GM12878 (cell line): ENCODE measurements around the gene KLK6. TPM values are rescaled to one million over a fixed set of nuclear protein-coding genes. Genes with fewer than 3 reads are reported as not detected.

Experiments
- ATAC-seq: fragments of 200-7000 bp; cut with Tn5 transposase; 3 replicates; pipeline ENCODE4 v1.9.1; 2020; ENCODE audit warnings: mild to moderate bottlenecking, moderate library complexity
- BruUV-seq: library from RNA; stranded (reverse); fragments of 400-500 nt; replicated peaks from 2 replicates; lab custom pipeline; 2021; lab: Mats Ljungman, UMichigan
- CTCF ChIA-PET: fragments of 300-600 bp; sonication (Branson Sonifier 250); formaldehyde crosslinking; extraction: SDS; loops from one replicate; lab custom pipeline; 2021; ENCODE audit warnings: inconsistent platforms; lab: Yijun Ruan, JAX
- POLR2A ChIA-PET: fragments of 350-600 bp; formaldehyde crosslinking; extraction: SDS; loops from one replicate; lab custom pipeline; 2021; ENCODE audit warnings: inconsistent platforms; lab: Charles Lee
- RAD21 ChIA-PET: fragments of 300-600 bp; sonication (Branson Sonifier 250); formaldehyde crosslinking; loops from one replicate; lab custom pipeline; 2023; ENCODE audit warnings: antibody characterized with exemption; ENCODE audit not compliant: unreplicated experiment; lab: Charles Lee
- SMC1A ChIA-PET: fragments of 300-600 bp; sonication (Branson Sonifier 250); formaldehyde crosslinking; loops from one replicate; lab custom pipeline; 2023; ENCODE audit not compliant: unreplicated experiment, uncharacterized antibody; lab: Charles Lee
- DNase-seq: peaks from one replicate; pipeline ENCODE4 v3.0.0-alpha.2; 2011; ENCODE audit warnings: low read depth, low spot score
- FAIRE-seq: peaks from 3 replicates; lab custom pipeline; 2011; peaks lifted over from hg19 to GRCh38; lab: Jason Lieb, UNC
- H2AFZ ChIP-seq: 2 replicates; pipeline ENCODE4 v1.6.0; 2011; ENCODE audit warnings: low read depth, low read length, control low read depth; ENCODE audit not compliant: control insufficient read depth
- H3K27ac ChIP-seq: 2 replicates; pipeline ENCODE4 v1.5.1; 2011; ENCODE audit warnings: control low read depth; ENCODE audit not compliant: control insufficient read depth, insufficient read depth
- H3K27me3 ChIP-seq, 2 experiments: replicated peaks in 1 of 2; 2 replicates each; pipeline versions ENCODE4 v1.6.0 to v1.6.1; 2011; ENCODE audit warnings: low read length in 1 of 2; ENCODE audit not compliant: control insufficient read depth in 2 of 2, insufficient read depth in 2 of 2
- H3K36me3 ChIP-seq, 2 experiments: 2 replicates each; pipeline ENCODE4 v1.5.1; 2011; ENCODE audit warnings: low read length in 1 of 2; ENCODE audit not compliant: control insufficient read depth in 2 of 2, insufficient read depth in 2 of 2
- H3K4me1 ChIP-seq: 2 replicates; pipeline ENCODE4 v1.6.1; 2011; ENCODE audit warnings: mild to moderate bottlenecking, low read length, moderate library complexity, mixed read lengths; ENCODE audit not compliant: control insufficient read depth, insufficient read depth
- H3K4me2 ChIP-seq: 2 replicates; pipeline ENCODE4 v1.6.0; 2011; ENCODE audit warnings: control low read depth; ENCODE audit not compliant: control insufficient read depth, insufficient read depth
- H3K4me3 ChIP-seq: fragments of 200-600 bp; sonication (generic); 2 replicates; pipeline ENCODE4 v1.5.1; 2016
- H3K79me2 ChIP-seq: 2 replicates; pipeline ENCODE4 v1.6.0; 2011; ENCODE audit warnings: low read length; ENCODE audit not compliant: control insufficient read depth, insufficient read depth
- H3K9ac ChIP-seq: 2 replicates; pipeline ENCODE4 v1.8.0; 2011; ENCODE audit warnings: low read length, control low read depth, mixed read lengths; ENCODE audit not compliant: control insufficient read depth, insufficient read depth
- H3K9me3 ChIP-seq: replicated peaks from 3 replicates; pipeline ENCODE4 v1.5.1; 2011; ENCODE audit warnings: mild to moderate bottlenecking, low read length; ENCODE audit not compliant: control insufficient read depth, insufficient read depth
- H4K20me1 ChIP-seq: 2 replicates; pipeline ENCODE4 v1.6.0; 2011; ENCODE audit not compliant: control insufficient read depth, insufficient read depth
- FOXM1 ChIP-seq: IDR thresholded peaks from 2 replicates; pipeline ENCODE4 v1.6.1; 2012; ENCODE audit warnings: low read depth, mild to moderate bottlenecking, inconsistent platforms, low read length, moderate library complexity
- HDAC2 ChIP-seq: fragments of 200-600 bp; sonication (generic); IDR thresholded peaks from 2 replicates; pipeline ENCODE4 v1.6.1; 2017
- YBX1 ChIP-seq: fragments of 450-650 bp; IDR thresholded peaks from 2 replicates; pipeline ENCODE4 v1.6.1; 2016; ENCODE audit warnings: antibody characterized with exemption
- WGBS: methylation state at CpG from one replicate; pipeline ENCODE4 v1.1.6; 2016; ENCODE audit warnings: low lambda C conversion rate; ENCODE audit not compliant: insufficient replicate concordance, insufficient coverage; ENCODE audit errors: missing lambda C conversion rate; 5-methylcytosine and 5-hydroxymethylcytosine counted together
- in situ Hi-C: fragments of 300-500 bp; cut with MboI; formaldehyde crosslinking; loops from 9 replicates; pipeline ENCODE4 v1.14.3; 2018; ENCODE audit warnings: mixed read lengths
- intact Hi-C: fragments of 100-400 bp; cut with micrococcal nuclease; formaldehyde crosslinking; loops from one replicate; pipeline ENCODE4 v1.14.2; 2022; ENCODE audit not compliant: unreplicated experiment
- polyA plus RNA-seq, 11 experiments: library from polyadenylated mRNA; depleted of rRNA in 4 of 11; unstranded in 6 of 11; stranded (reverse) in 5 of 11; fragments of >200 nt; fragmentation: Nextera tagmentation in 4 of 11; fragmentation: Illumina TruSeq in 1 of 11; extraction: Ambion mirVana in 4 of 11; extraction: Trizol in 1 of 11; gene quantifications; 1 replicate in 1 of 11; 2 replicates in 10 of 11; pipeline versions ENCODE4 v1.2.1 to v1.2.3, GENCODE V29; 2011 to 2016; ENCODE audit warnings: inconsistent platforms in 2 of 11, missing spikeins in 2 of 11, low read depth in 1 of 11
- total RNA-seq, 4 experiments: library from RNA; depleted of rRNA in 3 of 4; stranded (reverse); fragments of >200 nt in 3 of 4; fragmentation: Illumina TruSeq in 1 of 4; extraction: Trizol in 1 of 4; gene quantifications; 2 replicates each; pipeline versions ENCODE4 v1.2.1 to v1.2.3, GENCODE V29; 2013 to 2021
- TF ChIP-seq, protein P1 (sequence below): fragments of 450-650 bp; IDR thresholded peaks from 2 replicates; pipeline ENCODE4 v1.6.1; 2016; ENCODE audit warnings: mild to moderate bottlenecking

KLK6 gene
- total and polyA plus RNA-seq, 10 of the 15 experiments (the other 5 are each of a cell fraction or from before 2014, with no cell fraction given): not detected

DNA sequence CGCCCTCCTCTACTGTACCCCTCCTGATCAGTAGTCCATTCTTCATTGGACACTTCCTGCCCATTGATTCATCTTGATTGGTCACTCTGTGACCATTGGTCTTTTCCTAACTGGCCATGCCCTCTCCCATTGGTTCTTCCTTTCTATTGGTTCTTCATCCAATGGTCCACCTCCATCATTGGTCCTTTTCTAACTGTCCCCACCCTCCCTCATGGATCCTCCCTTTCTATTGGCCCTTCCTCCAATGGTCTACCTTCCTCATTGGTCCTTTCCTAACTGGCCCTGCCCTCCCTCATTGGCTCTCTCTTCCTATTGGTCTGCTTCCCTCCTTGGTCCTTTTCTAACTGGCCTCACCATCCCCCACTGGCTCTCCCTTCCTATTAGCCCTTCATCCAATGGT lies 7.1 kb downstream of the KLK6 start:
- intact Hi-C loops (no loop called here), in situ Hi-C loops (no loop called here)
- H3K9ac ChIP-seq: no peak overlapping the region
- H2AFZ ChIP-seq: no peak overlapping the region
- 0% methylated on average over 1 of the region's 1 CpG for WGBS
- no peaks in the 10 kb centered on the region for H3K79me2 ChIP-seq
- H3K36me3 ChIP-seq: no peaks in the 10 kb centered on the region
- DNase-seq: no peak
- H3K4me3 ChIP-seq: no peak overlapping the region
- SMC1A ChIA-PET: no interaction called here
- H3K4me1 ChIP-seq: no peaks in the 10 kb centered on the region
- H3K27ac ChIP-seq: no peak overlapping the region
- no peak for TF ChIP-seq FOXM1
- TF ChIP-seq, all 136 proteins: peak for 0
- H3K9me3 ChIP-seq: no peaks in the 10 kb centered on the region; the same call in 2 of the 3 replicates
- no peaks in the 10 kb centered on the region for H4K20me1 ChIP-seq
- no peak for ATAC-seq
- POLR2A ChIA-PET: no interaction called here
- no peak for FAIRE-seq
- CTCF ChIA-PET: no interaction called here
- no TSS peak for BruUV-seq
- H3K4me2 ChIP-seq: no peak overlapping the region
- no peaks in the 10 kb centered on the region; a peak in 2 of 4 replicates for H3K27me3 ChIP-seq
- RAD21 ChIA-PET: no interaction called here

DNA sequence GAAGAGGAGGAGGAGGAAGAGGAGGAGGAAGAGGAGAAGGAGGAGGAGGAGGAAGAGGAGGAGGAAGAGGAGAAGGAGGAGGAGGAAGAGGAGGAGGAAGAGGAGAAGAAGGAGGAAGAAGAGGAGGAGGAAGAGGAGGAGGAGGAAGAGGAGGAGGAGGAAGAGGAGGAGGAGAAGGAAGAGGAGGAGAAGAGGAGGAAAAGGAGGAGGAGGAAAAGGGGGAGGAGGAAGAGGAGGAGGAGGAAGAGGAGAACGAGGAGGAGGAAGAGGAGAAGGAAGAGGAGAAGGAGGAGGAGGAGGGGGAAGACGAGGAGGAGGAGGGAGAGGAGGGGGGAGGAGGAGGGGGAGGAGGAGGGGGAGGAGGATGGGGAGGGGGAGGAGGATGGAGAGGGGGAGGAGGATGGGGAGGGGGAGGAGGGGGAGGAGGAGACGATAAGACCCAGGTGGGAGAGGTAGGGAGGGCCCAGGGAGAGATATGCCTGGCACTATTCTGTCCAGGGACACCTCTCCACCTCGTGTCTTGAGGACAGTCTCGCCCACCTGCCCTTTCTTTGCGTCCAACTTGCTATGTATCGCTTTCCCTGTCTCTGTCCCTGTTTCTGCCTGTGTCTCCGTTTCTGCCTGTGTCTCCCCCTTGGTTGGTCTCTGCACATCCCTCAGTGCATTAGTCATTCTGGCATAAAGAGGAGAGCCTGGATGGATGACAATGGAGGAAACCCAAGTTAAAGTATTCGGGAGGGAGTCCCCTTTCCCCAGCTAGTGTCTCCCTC lies 9.5 kb downstream of the KLK6 start:
- BruUV-seq: no TSS peak

More for the DNA sequence above, 9.5 kb downstream of the KLK6 start:
- H3K79me2 ChIP-seq: no peaks in the 10 kb centered on the region
- intact Hi-C loops: no loop called here
- ChIA-PET POLR2A (no interaction called here), SMC1A (no interaction called here), RAD21 (no interaction called here), CTCF (no interaction called here)
- DNase-seq (no peak), FAIRE-seq (no peak), ATAC-seq (no peak)
- no peaks in the 10 kb centered on the region; the same call in 2 of the 3 replicates for H3K9me3 ChIP-seq
- no peaks in the 10 kb centered on the region for H3K36me3 ChIP-seq
- H3K9ac ChIP-seq: no peak overlapping the region
- no peaks in the 10 kb centered on the region for H3K4me1 ChIP-seq
- no peak overlapping the region for H3K4me3 ChIP-seq
- in situ Hi-C loops: no loop called here
- no peak overlapping the region for H2AFZ ChIP-seq
- H4K20me1 ChIP-seq: no peaks in the 10 kb centered on the region
- 27% methylated on average over 6 of the region's 9 CpGs for WGBS
- peaks cover 0 to 2% of the 10 kb centered on the region in 2 experiments; a peak in 2 of 4 replicates for H3K27me3 ChIP-seq
- no peak overlapping the region for H3K27ac ChIP-seq
- H3K4me2 ChIP-seq: no peak overlapping the region
- TF ChIP-seq HDAC2 (no peak), YBX1 (no peak)
- TF ChIP-seq, protein P1, sequence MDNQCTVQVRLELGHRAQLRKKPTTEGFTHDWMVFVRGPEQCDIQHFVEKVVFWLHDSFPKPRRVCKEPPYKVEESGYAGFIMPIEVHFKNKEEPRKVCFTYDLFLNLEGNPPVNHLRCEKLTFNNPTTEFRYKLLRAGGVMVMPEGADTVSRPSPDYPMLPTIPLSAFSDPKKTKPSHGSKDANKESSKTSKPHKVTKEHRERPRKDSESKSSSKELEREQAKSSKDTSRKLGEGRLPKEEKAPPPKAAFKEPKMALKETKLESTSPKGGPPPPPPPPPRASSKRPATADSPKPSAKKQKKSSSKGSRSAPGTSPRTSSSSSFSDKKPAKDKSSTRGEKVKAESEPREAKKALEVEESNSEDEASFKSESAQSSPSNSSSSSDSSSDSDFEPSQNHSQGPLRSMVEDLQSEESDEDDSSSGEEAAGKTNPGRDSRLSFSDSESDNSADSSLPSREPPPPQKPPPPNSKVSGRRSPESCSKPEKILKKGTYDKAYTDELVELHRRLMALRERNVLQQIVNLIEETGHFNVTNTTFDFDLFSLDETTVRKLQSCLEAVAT: no peak
